ENCODE measurements around the gene FBF1.

FBF1 gene

GRCh38 chr17:75945211-75945610, 4.4 kb upstream of the FBF1 start:
- no peak for DNase-seq

- DNase-seq = no peak
These were observed 2.6 kb upstream of the FBF1 start for GRCh38 chr17:75943491-75943890.

- DNase-seq = no peak
These were observed 1.6 kb upstream of the FBF1 start for GRCh38 chr17:75942473-75942872.

GRCh38 chr17:75941442-75941819, 589 bp upstream of the FBF1 start:
- DNase-seq = no peak

GRCh38 chr17:75937652-75938051, 3.2 kb downstream of the FBF1 start:
- DNase-seq = no peak

- DNase-seq = no peak
These were observed 7.0 kb downstream of the FBF1 start for GRCh38 chr17:75933808-75934207.

- DNase-seq = no peak
These were observed 8.0 kb downstream of the FBF1 start for GRCh38 chr17:75932852-75933251.

GRCh38 chr17:75931062-75931461, 9.8 kb downstream of the FBF1 start:
- DNase-seq = no peak

GRCh38 chr17:75927286-75927922, 13.4 kb downstream of the FBF1 start:
- DNase-seq = no peak

GRCh38 chr17:75926456-75926855, 14.4 kb downstream of the FBF1 start:
- DNase-seq = no peak

GRCh38 chr17:75925912-75926311, 14.9 kb downstream of the FBF1 start:
- DNase-seq = no peak

- no peak for DNase-seq
These were observed 15.7 kb downstream of the FBF1 start for GRCh38 chr17:75925103-75925502.

GRCh38 chr17:75922963-75923874, 17.6 kb downstream of the FBF1 start:
- no peak for DNase-seq

- no peak for DNase-seq
These were observed 18.5 kb downstream of the FBF1 start for GRCh38 chr17:75922173-75922961.

- DNase-seq = no peak
These were observed 19.2 kb downstream of the FBF1 start for GRCh38 chr17:75921596-75921995.

- DNase-seq = no peak
These were observed 20.7 kb downstream of the FBF1 start for GRCh38 chr17:75920045-75920560.

- no peak for DNase-seq
These were observed 21.2 kb downstream of the FBF1 start for GRCh38 chr17:75919611-75920010.

- no peak for DNase-seq
These were observed 22.9 kb downstream of the FBF1 start for GRCh38 chr17:75917917-75918445.

- no peak for DNase-seq
These were observed 23.5 kb downstream of the FBF1 start for GRCh38 chr17:75917141-75917916.

GRCh38 chr17:75915268-75915667, 25.6 kb downstream of the FBF1 start:
- DNase-seq = no peak

- no peak for DNase-seq
These were observed 26.1 kb downstream of the FBF1 start for GRCh38 chr17:75914643-75915267.

All from activated CD4-positive, alpha-beta T cell treated with anti-CD3 and anti-CD28 coated beads for 1 hour (primary cell).